Breast epithelium (tissue), 3 donors: Measurements from ENCODE around the gene SPRR5.

ENCODE experiments used
- POLR2AphosphoS5 ChIP-seq, 3 donors: sonication (generic); formaldehyde crosslinking; IDR thresholded peaks; one replicate each; pipeline ENCODE4 v1.6.1; 2017; ENCODE audit warnings: antibody characterized with exemption in 3 of 3
- TF ChIP-seq, protein P1 (sequence below), 3 donors: fragments of 450-650 bp; IDR thresholded peaks; one replicate each; pipeline ENCODE4 v1.5.1; 2016 to 2017; ENCODE audit warnings: antibody characterized with exemption in 3 of 3, mild to moderate bottlenecking in 3 of 3, moderate library complexity in 3 of 3

DNA sequence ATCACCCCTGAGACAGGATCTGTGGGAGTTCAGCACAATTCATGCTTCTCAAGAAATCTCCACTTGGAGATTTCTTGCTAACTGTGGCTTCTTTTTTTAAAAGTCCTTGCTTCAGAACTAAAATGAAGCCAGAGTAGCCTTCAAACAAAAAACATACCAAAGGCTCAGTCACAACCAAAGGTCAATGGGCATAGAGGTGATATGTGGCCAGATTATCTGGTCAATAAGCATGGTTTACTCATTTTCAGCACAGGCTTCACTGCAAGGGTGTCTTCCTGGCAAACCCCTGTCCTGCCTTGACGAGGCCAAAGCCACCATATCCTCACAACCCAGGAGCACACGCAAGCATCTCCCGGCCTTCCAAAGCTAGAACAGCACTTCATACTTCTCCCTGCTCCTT, 12.3 kb downstream of the SPRR5 start:
- TF ChIP-seq, protein P1, sequence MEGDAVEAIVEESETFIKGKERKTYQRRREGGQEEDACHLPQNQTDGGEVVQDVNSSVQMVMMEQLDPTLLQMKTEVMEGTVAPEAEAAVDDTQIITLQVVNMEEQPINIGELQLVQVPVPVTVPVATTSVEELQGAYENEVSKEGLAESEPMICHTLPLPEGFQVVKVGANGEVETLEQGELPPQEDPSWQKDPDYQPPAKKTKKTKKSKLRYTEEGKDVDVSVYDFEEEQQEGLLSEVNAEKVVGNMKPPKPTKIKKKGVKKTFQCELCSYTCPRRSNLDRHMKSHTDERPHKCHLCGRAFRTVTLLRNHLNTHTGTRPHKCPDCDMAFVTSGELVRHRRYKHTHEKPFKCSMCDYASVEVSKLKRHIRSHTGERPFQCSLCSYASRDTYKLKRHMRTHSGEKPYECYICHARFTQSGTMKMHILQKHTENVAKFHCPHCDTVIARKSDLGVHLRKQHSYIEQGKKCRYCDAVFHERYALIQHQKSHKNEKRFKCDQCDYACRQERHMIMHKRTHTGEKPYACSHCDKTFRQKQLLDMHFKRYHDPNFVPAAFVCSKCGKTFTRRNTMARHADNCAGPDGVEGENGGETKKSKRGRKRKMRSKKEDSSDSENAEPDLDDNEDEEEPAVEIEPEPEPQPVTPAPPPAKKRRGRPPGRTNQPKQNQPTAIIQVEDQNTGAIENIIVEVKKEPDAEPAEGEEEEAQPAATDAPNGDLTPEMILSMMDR (IDR thresholded peaks at IDR 0.05): no peak
- no peak for TF ChIP-seq POLR2AphosphoS5 (IDR thresholded peaks at IDR 0.05)
